Forelimb muscle (tissue), 1 donor: Measurements from ENCODE around the gene DIS3L2. TPM values are rescaled to one million over a fixed set of nuclear protein-coding genes. Genes with fewer than 3 reads are reported as not detected.

Experiments used
- DNase-seq: peaks from one replicate; pipeline ENCODE4 v3.0.0-alpha.2; 2013; ENCODE audit warnings: low read depth
- polyA plus RNA-seq: library from polyadenylated mRNA; unstranded; fragments of 120-200 nt; gene quantifications from one replicate; pipeline ENCODE4 v1.2.1, GENCODE V29; 2013; ENCODE audit not compliant: insufficient read length

Gene DIS3L2
- polyA plus RNA-seq, 1 donor, result 21.1 TPM

DNA sequence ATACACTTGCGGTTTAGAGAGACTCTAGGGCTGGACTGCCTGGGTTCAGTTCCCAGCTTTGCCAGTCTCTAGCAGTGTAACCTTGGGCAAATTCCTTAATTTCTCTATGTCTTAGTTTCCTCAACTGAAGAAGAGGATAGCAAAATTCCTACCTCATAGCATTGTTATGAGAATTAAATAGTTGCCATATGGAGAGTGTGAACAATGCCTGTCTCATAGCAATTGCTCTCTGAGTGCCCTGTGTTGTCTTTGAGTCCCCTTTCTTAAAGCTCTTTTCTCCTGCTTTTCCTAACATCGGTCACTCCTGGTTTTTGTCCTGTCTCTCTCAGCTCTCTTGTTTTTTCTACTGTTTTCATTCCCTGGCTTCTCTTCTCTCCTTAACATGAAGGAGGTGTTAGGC lies 300.3 kb downstream of the DIS3L2 start:
- DNase-seq, result no peak

DNA sequence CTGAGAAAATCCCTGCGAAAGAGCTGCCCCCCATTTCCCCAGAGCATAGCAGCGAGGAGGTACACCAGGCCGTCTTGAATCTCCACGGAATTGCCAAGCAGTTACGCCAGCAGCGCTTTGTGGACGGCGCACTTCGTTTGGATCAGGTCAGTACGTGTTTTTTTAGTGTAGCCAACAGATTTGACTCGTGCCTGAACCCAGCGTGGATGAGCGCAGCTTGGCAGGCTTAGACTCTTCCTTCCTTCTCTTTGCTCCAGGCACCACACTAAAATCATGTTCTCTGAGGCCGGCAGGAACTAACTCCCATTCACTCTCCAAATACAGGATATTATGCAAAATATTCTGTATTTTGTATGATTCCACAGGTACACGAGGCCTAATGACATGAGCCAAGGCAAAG lies 301.8 kb downstream of the DIS3L2 start:
- no peak for DNase-seq

DNA sequence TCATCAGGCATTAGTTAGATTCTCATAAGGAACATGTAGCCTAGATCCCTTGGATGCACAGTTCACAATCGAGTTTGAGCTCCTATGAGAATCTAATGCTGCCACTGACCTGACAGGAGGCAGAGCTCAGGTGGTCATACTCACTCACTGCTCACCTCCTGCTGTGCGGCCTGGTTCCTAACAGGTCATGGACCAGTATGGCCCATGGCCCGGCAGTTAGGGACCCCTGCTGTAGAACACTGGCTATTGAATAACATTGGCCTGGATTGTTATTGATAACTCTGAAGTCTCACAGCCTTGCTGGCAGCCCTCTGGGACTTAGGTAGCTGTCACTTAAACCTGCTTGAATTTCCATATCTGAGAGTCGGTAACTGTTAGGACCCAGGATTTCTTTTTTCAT lies 302.6 kb downstream of the DIS3L2 start:
- DNase-seq, result no peak

DNA sequence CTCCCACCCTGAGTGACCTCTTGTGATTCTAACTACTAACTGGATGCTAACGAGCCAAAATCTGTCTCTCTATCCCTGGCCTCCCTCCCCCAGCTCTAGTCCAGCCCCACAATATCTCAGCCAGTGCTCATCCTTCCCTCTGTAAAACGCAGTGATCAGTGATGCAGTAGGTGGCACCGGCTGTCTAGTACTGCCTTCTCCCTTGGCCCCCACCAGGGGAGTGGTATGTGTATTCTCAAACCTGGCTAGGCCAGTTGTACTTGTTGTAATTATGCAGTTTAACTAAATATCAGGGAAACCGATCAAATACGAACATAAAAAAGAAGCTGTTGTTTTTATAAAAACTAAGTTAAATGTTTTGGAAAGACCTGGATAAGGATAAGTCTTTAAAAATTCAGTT lies 303.8 kb downstream of the DIS3L2 start:
- no peak for DNase-seq

DNA sequence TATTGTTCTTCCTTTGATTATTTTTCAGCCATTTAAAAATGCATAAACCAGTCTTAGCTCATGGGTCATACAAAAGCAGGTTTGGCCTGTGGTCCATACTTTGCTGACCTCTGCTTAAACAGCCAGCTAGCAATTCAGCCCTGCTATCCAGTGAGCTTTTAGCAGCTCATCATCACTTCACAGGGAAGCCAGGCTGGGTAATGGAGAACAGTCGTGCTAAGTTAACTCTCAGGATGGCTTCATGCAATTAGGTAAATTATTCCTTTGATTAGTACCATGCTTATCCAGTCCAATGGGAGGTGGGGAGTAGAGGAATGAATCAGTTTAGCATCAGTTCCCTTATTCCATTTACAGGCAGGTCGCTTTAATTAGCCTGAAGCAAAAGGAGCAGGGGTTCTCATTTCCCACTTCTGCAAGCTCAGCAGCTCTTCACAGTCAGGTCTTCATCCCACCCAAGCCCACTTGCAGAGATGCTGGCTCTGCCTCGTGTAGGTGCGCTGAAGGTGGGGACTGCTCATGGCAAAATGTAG lies 307.2 kb downstream of the DIS3L2 start:
- no peak for DNase-seq

DNA sequence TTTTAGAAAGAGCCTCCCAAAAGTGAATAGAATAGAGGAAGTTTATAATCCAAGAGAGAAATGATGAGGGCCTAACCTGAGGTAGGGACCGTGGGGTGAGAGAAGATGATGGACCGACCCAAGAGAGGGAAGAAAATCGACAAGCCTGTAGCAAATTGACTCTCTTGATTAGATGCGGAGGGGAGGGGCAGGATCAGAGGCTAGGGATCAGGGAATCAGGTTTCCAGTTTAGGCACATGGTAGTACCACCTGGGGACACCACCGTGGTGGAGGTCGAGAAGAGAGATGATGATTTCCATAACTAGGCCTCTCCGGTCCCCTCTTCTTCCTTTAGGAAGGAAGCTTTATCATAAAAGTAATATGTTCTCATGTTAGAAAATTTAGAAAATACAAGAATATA lies 308.4 kb downstream of the DIS3L2 start:
- DNase-seq, result no peak

DNA sequence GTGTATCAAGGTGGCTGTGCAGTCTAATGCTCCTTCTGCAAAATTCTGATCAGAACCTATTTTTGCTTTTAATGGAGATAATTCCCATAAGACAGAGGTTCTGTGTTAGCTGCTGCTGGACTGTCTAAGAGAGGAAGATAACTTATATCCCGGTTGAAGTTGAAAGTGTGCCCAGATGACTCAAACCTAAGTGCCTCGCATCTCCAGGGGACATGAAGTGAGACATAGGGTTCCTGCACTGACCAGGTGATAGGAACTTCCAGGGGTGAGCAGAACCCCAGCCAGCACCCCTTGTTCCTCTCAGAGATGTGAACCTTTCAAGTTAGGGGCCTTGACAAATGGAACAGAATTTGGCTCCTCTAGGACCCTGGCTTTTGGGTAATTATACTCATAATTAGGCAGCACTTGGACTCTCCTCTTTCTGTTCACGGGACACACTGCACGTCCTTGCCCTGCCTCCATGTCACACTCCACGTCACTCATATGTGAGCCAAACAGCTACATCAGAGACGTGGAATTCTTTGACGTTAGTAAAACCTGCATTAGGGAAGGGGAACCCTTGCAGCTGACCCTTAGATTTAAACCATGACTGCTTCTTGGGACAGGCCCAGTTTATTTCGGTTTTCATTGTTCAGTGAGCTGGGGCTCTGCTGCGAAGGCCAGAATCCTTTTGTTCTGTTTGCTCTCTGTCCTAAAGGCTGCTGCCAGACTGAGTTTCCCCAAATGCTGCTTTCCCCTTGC lies 312.6 kb downstream of the DIS3L2 start:
- no peak for DNase-seq

DNA sequence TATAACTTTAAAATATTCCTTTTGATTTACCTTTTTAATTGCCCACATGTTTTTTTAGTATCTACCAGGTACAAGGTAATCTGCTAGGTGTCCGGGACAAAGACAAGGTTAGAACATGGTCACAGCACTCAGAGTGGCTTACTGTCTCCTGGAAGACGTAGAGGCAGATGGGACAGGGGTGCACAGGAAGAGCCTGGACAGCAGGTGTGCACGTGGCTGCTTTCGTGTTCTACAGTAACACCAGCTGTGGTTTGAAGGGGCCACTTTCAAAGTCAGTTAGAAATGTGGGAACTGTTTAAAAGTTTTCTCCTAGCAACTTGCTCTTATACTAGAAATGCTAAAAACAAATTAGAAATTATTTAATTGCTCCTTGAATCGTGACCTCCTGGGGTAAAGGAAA lies 314.2 kb downstream of the DIS3L2 start:
- no peak for DNase-seq

DNA sequence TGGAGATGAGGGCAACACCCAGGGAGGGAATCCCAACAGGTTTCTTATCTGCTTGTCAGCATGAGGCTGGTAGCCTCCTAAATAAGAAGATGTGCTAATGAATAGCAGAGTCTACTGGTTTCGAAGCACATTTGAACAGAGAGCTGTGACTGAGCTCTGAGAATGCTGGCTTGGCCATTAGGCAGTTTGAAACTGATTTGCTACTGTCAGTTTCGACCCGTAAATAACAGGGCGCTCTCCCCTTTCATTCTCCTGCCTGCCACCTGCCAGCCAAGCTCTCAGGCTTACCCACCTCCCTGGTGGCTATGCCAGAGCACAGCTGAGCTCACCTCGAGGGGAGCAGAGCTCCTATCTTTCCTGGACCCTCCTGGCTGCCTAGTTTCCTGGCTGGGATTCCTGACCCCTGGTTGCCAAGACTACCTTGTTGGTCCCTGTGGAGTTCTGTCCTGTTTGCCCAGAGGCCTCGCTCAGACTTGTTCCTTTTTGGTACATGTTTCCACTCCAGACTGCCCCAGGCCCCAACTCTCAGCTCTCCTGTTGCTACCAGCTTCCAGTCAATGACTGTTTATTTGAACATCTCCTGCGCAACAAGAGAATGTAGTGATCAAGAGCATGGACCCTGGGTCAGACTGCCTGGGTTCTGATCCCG lies 314.7 kb downstream of the DIS3L2 start:
- no peak for DNase-seq

DNA sequence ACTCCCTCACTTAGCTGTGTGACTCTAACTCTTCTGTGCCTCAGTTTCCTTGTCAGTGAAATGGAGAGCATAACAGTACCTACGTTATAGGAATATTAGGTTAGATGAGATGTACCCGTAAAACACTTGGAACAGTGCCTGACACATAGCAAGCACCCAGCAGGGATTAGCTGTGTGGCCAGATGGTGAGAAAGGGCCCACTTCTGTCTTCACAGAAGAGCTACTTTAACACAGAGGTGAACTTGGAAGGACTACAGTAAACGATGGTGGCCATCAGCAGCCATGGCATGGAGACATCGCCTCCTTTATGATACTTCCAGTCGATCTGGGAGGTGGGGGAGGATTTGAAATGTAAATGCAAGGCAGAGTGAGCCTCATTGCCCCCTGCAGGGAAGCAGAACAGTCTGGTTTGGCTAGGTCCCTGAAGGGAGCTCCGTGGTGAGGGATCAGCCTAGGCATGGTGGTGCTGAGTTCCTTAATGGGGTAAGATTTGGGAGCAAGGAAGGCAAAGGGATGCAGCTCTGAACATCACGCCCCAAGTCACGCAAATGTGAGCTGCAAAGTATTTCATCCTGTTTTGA lies 315.3 kb downstream of the DIS3L2 start:
- DNase-seq, result no peak

DNA sequence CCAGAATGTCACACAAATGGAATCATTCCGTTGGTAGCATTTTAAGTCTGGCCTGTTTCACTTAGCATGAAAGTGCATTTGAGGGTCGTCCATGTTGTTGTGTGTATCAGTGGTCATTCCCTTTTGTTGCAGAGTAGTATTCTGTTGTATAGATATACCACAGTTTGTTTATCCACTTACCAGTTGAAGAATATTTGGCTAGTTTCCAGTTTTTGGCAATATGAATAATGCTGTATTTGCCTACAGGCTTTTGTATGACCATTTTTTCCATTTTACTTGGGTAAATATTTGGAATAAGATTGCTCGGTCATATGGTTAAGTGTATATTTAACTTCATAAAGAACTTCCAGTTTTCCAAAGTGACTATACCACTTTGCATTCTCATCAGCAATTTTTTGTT lies 317.0 kb downstream of the DIS3L2 start:
- no peak for DNase-seq

DNA sequence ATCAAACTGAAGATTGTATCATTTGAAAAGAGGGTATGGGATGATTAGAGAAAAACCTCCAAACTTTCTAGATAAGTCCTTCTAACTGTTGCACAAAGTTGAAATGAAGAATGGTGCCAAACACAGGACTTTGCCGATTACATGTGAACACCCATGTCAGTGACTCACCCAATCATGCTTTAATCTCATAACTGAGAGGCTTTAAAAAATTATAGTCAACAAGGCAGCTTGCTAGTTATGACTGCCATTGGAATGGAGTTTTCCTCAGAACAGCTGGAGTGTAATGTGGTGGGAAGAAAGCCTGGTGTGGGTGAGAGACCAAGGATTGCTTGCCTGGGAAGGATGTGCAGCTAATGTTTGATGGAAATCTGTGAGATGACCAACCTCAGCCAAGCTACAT lies 318.8 kb downstream of the DIS3L2 start:
- DNase-seq, result no peak

DNA sequence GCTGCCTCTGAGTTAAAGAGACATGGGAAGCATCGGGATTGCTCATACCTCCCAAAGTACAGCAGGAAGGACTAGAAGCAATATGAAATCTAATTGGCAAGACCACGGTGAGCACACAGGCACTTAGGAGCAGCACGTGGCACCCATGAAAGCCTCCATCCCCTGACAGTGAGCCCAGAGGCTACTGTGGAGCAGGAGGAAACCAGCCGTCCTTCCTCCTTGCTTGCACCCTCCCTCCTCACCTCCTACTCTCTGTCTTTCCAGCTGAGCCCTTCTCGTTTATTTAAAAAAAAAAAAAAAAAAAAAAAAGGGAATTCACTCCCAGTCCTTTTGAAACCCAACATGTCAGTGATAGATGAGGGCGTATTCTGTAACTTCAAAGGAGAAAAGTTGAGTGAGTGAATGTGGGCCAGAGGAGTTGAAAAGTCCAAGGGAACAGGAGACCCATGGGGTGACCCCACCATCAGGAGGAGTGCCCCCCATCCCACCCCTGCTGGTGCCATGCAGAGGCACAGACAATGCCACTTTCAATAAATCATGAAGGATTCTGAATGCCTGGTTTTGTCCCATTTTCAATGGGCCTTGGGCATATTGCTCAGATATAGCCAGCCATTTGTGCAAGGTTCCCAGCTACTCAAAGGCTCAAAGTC lies 320.5 kb downstream of the DIS3L2 start:
- no peak for DNase-seq

DNA sequence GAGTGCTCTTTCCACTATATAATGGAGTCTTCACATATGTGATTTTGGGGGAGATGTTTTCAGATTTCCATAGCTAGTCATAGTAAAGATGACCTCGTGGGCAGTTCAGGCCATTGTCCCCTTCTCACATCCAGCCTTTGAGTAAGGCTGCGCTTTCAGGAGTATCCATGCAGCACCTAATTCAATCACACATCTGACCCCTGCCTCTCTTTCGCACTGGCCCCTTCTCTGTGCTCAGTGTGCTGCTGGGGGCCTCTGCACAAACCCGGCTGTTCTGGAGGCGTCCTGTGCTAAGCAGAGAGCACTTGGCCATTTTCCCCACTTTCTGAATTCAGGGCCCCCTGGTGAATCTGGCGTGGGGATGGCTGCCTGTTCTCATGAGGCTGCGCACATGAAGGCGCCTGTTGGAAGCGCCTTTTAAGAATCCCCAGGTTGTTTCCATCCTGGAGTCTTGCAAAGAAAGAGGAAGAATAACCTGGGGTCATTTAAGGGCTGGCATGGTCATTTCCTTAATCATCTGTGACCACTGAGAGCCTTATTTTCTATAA lies 321.1 kb downstream of the DIS3L2 start:
- DNase-seq, result no peak

DNA sequence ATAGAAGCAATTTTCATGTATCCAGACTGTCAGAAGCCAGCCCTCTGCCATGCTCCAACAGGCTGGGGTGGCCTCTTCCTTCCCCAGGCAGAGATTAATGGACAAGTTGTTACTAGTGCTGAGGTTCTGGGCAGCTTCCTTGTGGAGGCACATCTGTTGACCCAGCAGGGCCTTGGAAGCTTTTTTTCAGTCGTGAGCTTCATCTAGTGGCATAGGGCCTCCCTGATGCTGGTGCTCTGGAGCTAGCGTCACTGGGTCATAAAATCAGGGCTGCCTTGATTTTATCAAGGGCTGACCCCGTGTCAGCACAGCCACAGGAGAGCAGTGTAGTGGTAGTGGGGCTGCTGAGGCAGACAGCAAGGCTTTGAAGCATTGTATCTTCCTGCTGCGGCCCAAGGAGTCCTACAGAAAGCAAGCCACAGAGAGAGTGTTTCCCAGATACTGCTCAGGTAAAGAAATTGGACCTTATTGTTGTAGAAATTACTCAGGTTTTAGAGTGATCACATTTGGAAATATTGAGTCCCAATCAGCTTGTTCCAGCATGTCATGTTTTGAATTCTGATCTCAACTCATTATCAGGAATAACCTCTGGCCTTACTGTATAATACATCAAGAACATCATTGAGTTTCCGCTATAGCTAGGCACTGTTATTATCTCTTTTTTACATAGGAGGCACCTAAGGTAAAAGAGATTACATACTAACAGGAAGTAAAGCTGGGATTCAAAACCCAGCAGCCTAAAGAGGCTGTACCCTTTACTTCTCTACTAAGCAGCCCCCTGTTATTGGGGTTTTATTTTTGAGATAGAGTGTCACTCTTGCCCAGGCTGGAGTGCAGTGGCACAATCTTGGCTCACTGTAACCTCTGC lies 324.7 kb downstream of the DIS3L2 start:
- no peak for DNase-seq

DNA sequence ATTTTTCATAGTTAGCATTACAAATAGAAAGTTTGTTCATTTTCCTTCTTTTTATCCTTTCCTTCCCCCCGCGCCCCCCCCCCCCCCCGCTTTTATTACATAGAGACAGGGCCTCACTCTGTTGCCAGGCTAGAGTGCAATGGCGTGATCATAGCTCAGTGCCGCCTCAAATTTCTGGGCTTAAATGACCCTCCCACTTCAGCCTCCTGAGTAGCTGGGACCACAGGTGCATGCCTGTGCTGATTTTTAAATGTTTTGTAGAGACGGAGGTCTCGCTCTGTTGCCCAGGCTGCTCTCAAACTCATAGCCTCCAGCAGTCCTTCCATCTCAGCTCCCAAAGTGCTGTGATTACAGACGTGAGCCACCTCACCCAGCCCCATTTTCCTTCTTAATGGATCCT lies 325.8 kb downstream of the DIS3L2 start:
- no peak for DNase-seq

DNA sequence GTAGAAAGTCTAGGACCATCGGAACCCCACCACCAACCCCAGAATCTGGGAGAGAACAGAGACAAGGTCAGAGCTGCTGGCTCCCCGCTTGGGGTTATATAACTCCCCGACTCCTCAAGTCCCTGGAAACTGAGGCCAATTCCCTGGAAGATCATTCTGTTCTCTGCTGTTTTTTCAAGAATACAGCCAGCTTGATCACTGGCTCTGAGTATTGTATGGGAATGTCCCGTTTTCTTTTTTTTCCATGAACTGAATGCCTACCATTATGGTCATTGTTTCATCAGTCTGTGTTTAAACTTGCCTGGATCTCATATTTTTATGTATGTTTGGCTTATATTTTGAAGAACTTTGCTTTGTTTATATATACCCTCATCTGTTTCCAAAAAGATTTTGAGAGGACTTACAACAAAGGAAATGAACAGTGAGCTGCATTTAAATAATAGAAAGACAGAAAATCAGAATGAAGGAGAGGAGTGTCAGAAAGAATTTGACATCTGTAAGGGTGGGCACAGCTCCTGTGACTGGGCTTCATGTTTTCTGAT lies 327.0 kb downstream of the DIS3L2 start:
- DNase-seq, result no peak

DNA sequence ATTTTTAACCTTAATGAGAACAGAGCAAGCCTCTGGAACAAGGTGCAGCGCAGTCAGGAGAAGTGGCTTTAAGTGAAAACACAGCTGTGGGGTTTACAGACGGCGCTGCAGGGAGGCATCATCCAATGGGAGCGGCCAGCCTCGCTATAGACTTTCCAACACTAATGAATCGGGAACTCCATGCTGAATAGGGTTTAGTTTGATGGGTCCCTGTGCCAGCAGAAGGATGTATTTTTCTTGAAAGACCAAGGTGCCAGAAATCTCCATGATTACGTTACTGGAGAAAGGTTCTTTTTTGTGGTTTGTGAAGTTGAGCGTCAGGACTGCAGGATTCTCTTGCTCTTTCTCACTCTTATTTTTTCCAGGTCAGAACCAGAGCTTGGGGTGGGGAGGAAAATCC lies 329.2 kb downstream of the DIS3L2 start:
- no peak for DNase-seq

DNA sequence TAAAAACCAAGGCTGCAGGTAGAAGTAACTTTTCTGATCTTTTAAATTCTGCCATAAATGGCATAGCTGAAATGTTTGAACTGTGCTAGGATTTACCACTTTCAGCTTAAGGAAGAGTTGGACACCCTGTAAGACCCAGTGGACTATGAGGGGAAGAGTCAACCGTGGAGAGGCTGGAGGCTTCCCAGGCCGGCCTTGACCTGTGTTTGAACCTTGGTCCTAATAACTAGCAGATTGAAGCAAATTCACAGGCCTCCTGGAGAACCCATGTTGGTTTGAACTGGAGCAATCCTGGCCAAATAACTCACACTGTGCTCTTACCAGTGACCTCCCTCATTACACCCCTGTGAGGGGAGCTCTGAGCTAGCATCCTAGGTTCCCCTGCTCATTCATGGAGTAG lies 329.8 kb downstream of the DIS3L2 start:
- no peak for DNase-seq

DNA sequence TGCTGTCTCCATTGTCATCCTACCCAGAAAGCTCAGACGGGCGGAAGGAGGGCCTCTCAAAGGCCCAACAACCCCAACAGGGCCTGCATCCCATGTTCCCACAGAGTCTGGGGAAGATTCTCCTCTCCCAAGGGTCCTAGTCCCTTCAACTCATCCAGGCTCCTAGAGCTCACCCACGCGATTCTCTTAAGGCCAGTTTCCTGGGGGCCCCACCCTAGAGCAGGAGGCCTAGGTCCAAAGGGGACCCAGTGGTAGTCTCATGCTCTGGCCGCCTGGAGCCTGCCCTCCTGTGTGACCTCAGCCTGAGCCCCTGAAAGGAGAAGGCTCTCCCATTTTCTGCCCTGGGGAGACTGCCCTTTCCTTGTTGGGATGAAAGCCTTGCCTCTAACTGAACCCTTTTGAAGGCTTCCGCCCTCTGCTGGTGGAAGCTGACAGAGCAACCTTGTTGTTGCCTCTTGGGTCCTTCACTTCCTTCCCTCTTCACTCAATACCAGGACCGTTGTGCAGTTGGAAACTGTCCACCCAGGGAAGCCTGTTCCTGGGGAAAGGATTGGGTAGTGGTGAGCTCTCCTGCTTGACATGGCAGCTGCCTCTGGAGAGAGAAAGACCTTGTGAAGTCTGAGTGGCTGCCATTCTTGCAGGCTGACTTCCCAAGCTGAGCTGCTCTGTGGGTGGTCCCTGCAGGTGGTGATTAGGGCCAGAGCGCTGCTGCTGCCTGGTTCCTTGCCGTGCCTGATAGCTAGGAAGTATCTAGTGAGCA lies 331.1 kb downstream of the DIS3L2 start:
- no peak for DNase-seq
